H1 (cell line): ENCODE data around the gene RAB36. TPM values are rescaled to one million over a fixed set of nuclear protein-coding genes. Genes with fewer than 3 reads are reported as not detected.

Experiments
- CTCF ChIA-PET: fragments of 300-600 bp; sonication (Branson Sonifier 250); formaldehyde crosslinking; loops from one replicate; lab custom pipeline; 2021; ENCODE audit not compliant: partially characterized antibody; lab: Charles Lee
- POLR2A ChIA-PET: fragments of 300-600 bp; sonication (Branson Sonifier 250); formaldehyde crosslinking; loops from one replicate; lab custom pipeline; 2021; ENCODE audit warnings: inconsistent platforms; ENCODE audit not compliant: partially characterized antibody; lab: Charles Lee
- DNase-seq, 2 experiments: peaks; one replicate each; pipeline versions ENCODE4 v3.0.0 to v3.0.0-alpha.2; 2010 to 2022; ENCODE audit warnings: low spot score in 2 of 2, low read depth in 1 of 2, mixed read lengths in 1 of 2
- FAIRE-seq: peaks from 2 replicates; lab custom pipeline; 2011; peaks lifted over from hg19 to GRCh38; lab: Jason Lieb, UNC
- H2AFZ ChIP-seq: 2 replicates; pipeline ENCODE4 v1.8.1; 2012; ENCODE audit warnings: low read length, inconsistent platforms
- H2AK5ac ChIP-seq: 2 replicates; pipeline ENCODE4 v1.6.1; 2013; ENCODE audit warnings: low read depth, low read length
- H2BK120ac ChIP-seq: replicated peaks from 2 replicates; pipeline ENCODE3; 2013; ENCODE audit warnings: low read depth, low read length, inconsistent platforms
- H2BK12ac ChIP-seq: 2 replicates; pipeline ENCODE4 v1.6.1; 2013; ENCODE audit warnings: low read depth, low read length
- H2BK15ac ChIP-seq: 2 replicates; pipeline ENCODE4 v1.6.1; 2013; ENCODE audit warnings: low read length
- H2BK20ac ChIP-seq: 2 replicates; pipeline ENCODE4 v1.6.1; 2013; ENCODE audit warnings: low read length
- H2BK5ac ChIP-seq: 2 replicates; pipeline ENCODE4 v1.6.1; 2013; ENCODE audit warnings: low read depth, low read length
- H3K14ac ChIP-seq: 2 replicates; pipeline ENCODE4 v1.6.1; 2013; ENCODE audit warnings: inconsistent platforms; ENCODE audit not compliant: insufficient read length
- H3K18ac ChIP-seq: 2 replicates; pipeline ENCODE4 v1.6.1; 2013; ENCODE audit warnings: low read length; ENCODE audit errors: extremely low read depth
- H3K23ac ChIP-seq: 2 replicates; pipeline ENCODE4 v1.6.1; 2013; ENCODE audit warnings: inconsistent platforms; ENCODE audit not compliant: insufficient read length
- H3K23me2 ChIP-seq: 2 replicates; pipeline ENCODE4 v1.6.1; 2013; ENCODE audit warnings: low read depth, low read length
- H3K27ac ChIP-seq: 2 replicates; pipeline ENCODE4 v1.6.1; 2011; ENCODE audit warnings: low read depth, low read length, inconsistent platforms
- H3K27me3 ChIP-seq, 4 experiments: replicated peaks in 1 of 4; 1 replicate in 1 of 4; 2 replicates in 3 of 4; pipeline versions ENCODE4 v1.6.1 to v1.8.1; 2011 to 2013; ENCODE audit warnings: low read length in 3 of 4, mild to moderate bottlenecking in 3 of 4, inconsistent platforms in 2 of 4, mixed read lengths in 2 of 4, moderate library complexity in 1 of 4; ENCODE audit not compliant: control insufficient read depth in 3 of 4, insufficient read depth in 3 of 4; ENCODE audit errors: extremely low read depth in 1 of 4
- H3K36me3 ChIP-seq, 4 experiments: 2 replicates each; pipeline versions ENCODE4 v1.6.1 to v1.8.1; 2011 to 2013; ENCODE audit warnings: mild to moderate bottlenecking in 4 of 4, low read length in 3 of 4, moderate library complexity in 2 of 4, control low read depth in 1 of 4, inconsistent platforms in 1 of 4; ENCODE audit not compliant: insufficient read depth in 4 of 4, control insufficient read depth in 2 of 4
- H3K4ac ChIP-seq: replicated peaks from 2 replicates; pipeline ENCODE3; 2013; ENCODE audit warnings: low read length, low read depth, mixed read lengths, inconsistent platforms; ENCODE audit not compliant: insufficient read length
- H3K4me1 ChIP-seq, 4 experiments: replicated peaks in 1 of 4; 1 replicate in 1 of 4; 2 replicates in 3 of 4; pipeline versions ENCODE4 v1.6.1 to v1.8.1; 2011 to 2013; ENCODE audit warnings: low read length in 3 of 4, inconsistent platforms in 2 of 4, mixed read lengths in 1 of 4; ENCODE audit not compliant: insufficient read depth in 4 of 4, control insufficient read depth in 3 of 4
- H3K4me2 ChIP-seq, 2 experiments: 2 replicates each; pipeline versions ENCODE4 v1.6.1 to v1.8.1; 2011 to 2013; ENCODE audit warnings: low read depth in 2 of 2, low read length in 2 of 2, control low read depth in 1 of 2, inconsistent platforms in 1 of 2, mild to moderate bottlenecking in 1 of 2; ENCODE audit not compliant: insufficient read depth in 1 of 2
- H3K4me3 ChIP-seq, 4 experiments: fragments of 200-600, 300-600 bp in 1 of 4; sonication (generic), shearing (Covaris generic), sonication (Bioruptor Twin) in 1 of 4; 2 replicates each; pipeline versions ENCODE4 v1.5.1 to v1.8.1; 2011 to 2016; ENCODE audit warnings: low read length in 4 of 4, low read depth in 3 of 4, control low read depth in 2 of 4, inconsistent platforms in 2 of 4, mild to moderate bottlenecking in 2 of 4, mixed read lengths in 1 of 4, moderate library complexity in 1 of 4; ENCODE audit not compliant: insufficient read depth in 2 of 4; ENCODE audit errors: extremely low read depth in 1 of 4
- H3K56ac ChIP-seq: replicated peaks from 2 replicates; pipeline ENCODE3; 2013; ENCODE audit warnings: low read depth, mild to moderate bottlenecking, mixed read lengths, low read length, inconsistent platforms; ENCODE audit not compliant: insufficient read length
- H3K79me1 ChIP-seq: 2 replicates; pipeline ENCODE4 v1.6.1; 2013; ENCODE audit warnings: low read depth, low read length, control low read depth
- H3K79me2 ChIP-seq, 2 experiments: 2 replicates each; pipeline versions ENCODE4 v1.6.1 to v1.8.1; 2012 to 2013; ENCODE audit warnings: low read length in 2 of 2, mild to moderate bottlenecking in 2 of 2, inconsistent platforms in 1 of 2; ENCODE audit not compliant: insufficient read depth in 2 of 2, control insufficient read depth in 1 of 2
- H3K9ac ChIP-seq, 4 experiments: replicated peaks in 1 of 4; 1 replicate in 1 of 4; 2 replicates in 3 of 4; pipeline versions ENCODE4 v1.6.1 to v1.8.1; 2011 to 2013; ENCODE audit warnings: low read depth in 3 of 4, low read length in 3 of 4, control low read depth in 2 of 4, mild to moderate bottlenecking in 2 of 4, moderate library complexity in 2 of 4, inconsistent platforms in 1 of 4; ENCODE audit errors: extremely low read depth in 1 of 4
- H3K9me3 ChIP-seq, 2 experiments: 2 replicates each; pipeline versions ENCODE4 v1.6.1 to v1.8.1; 2012 to 2013; ENCODE audit warnings: mild to moderate bottlenecking in 2 of 2, moderate library complexity in 2 of 2, control low read depth in 1 of 2, inconsistent platforms in 1 of 2, low read depth in 1 of 2, low read length in 1 of 2, mixed read lengths in 1 of 2; ENCODE audit not compliant: insufficient read depth in 2 of 2
- H4K20me1 ChIP-seq, 2 experiments: replicated peaks in 1 of 2; 2 replicates each; pipeline versions ENCODE3 to v1.8.1; 2011 to 2013; ENCODE audit warnings: inconsistent platforms in 2 of 2, low read length in 2 of 2, mild to moderate bottlenecking in 1 of 2; ENCODE audit not compliant: insufficient read depth in 2 of 2, control insufficient read depth in 1 of 2
- H4K5ac ChIP-seq: 2 replicates; pipeline ENCODE4 v1.6.1; 2013; ENCODE audit warnings: low read length, low read depth, mixed read lengths, inconsistent platforms; ENCODE audit not compliant: insufficient read length
- H4K8ac ChIP-seq: 2 replicates; pipeline ENCODE4 v1.8.0; 2013; ENCODE audit warnings: mild to moderate bottlenecking, moderate library complexity, low read length, inconsistent platforms; ENCODE audit not compliant: insufficient read depth; ENCODE audit errors: extremely low read depth
- H4K91ac ChIP-seq: replicated peaks from 2 replicates; pipeline ENCODE3; 2013; ENCODE audit warnings: low read length, mixed read lengths, inconsistent platforms; ENCODE audit not compliant: insufficient read length
- ASH2L ChIP-seq: fragments of 200-600, 300-600 bp; sonication (generic); IDR thresholded peaks from one replicate; pipeline ENCODE4 v1.7.1; 2017; ENCODE audit warnings: low read length
- CBX5 ChIP-seq: fragments of 300-800, 300-1000 bp; sonication (generic); IDR thresholded peaks from 2 replicates; pipeline ENCODE4 v1.7.1; 2016; ENCODE audit warnings: antibody characterized with exemption, low read length, low read depth
- EGR1 ChIP-seq: IDR thresholded peaks from 2 replicates; pipeline ENCODE4 v1.6.1; 2011; ENCODE audit warnings: low read depth, low read length, borderline replicate concordance
- WGBS, 2 experiments: shearing (Covaris generic) in 1 of 2; methylation state at CpG; one replicate each; pipeline versions ENCODE4 v1.1.6 to v1.1.7; 2013 to 2015; ENCODE audit warnings: low lambda C conversion rate in 2 of 2, mixed read lengths in 2 of 2, inconsistent platforms in 1 of 2, low coverage in 1 of 2, missing lambda C conversion rate in 1 of 2; ENCODE audit not compliant: insufficient replicate concordance in 2 of 2, insufficient coverage in 1 of 2, insufficient read length in 1 of 2; ENCODE audit errors: extremely low coverage in 1 of 2, missing lambda C conversion rate in 1 of 2; 5-methylcytosine and 5-hydroxymethylcytosine counted together
- polyA plus RNA-seq, 7 experiments: library from polyadenylated mRNA; depleted of rRNA in 3 of 7; stranded (reverse) in 5 of 7; unstranded in 2 of 7; fragments of >200 nt in 5 of 7; fragments of 200-250 nt in 2 of 7; gene quantifications; 1 replicate in 5 of 7; 2 replicates in 1 of 7; 4 replicates in 1 of 7; pipeline versions ENCODE4 v1.2.1 to v1.2.3, GENCODE V29; 2011 to 2013; ENCODE audit warnings: missing spikeins in 2 of 7, mixed read lengths in 2 of 7
- total RNA-seq: library from RNA; stranded (reverse); fragmentation: NEBNext Ultra II Directional; extraction: Animal tissue kit (Norgen Biotek cat#: 25700); gene quantifications from 2 replicates; pipeline ENCODE4 v1.2.1, GENCODE V29; 2021
- TF ChIP-seq, protein P1 (sequence below): IDR thresholded peaks from 2 replicates; pipeline ENCODE4 v1.6.1; 2012; ENCODE audit warnings: inconsistent platforms

RAB36 gene
- total and polyA plus RNA-seq, 2 of the 8 experiments (the other 6 are each of a cell fraction or from before 2014, with no cell fraction given), result 1.0 to 1.5 TPM

DNA sequence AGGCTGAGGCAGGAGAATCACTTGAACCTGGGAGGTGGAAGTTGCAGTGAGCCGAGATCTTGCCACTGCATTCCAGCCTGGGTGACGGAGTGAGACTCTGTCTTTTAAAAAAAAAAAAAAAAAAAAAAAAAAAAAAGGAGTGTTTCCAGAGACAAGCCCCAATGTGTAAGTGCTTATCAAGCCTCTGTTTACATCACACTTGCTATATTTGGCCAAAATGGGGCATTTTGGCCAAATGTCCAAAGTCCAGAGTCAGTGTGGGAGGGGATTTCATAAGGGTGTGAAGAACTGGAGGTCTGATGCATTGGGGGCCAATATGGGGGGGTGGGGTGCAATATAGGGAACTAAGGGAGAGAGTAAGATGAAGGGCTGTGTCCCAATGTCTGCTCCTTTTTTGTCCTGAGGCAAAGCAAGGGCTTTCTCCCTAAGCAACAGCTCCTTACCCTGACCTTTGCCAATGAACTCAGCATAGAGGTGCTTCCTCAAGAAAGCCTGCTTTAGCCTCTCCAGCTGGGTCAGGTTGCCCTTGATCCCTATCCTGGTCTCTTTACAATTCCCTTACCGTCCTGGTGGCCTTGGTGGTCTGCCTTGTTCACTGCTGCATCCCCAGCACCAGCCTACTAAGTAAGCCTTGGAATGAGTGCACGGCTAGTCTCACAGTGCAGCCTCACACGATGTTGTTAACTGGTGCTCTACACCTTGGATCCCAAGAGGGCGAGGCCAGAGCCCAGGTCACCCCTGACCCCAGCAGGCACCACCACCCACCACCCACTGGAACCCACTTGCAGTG, 21.0 kb downstream of the RAB36 start:
- Histone ChIP-seq H4K5ac (no peak overlapping the region), H4K8ac (no peak overlapping the region), H3K9me3 (no peaks in the 10 kb centered on the region), H3K9ac (no peak overlapping the region; a peak in 1 of 7 replicates), H3K14ac (no peak overlapping the region), H2BK120ac (no peak overlapping the region), H3K79me2 (no peaks in the 10 kb centered on the region), H3K23ac (no peak overlapping the region), H3K4me1 (peaks cover 0 to 8% (median 7%) of the 10 kb centered on the region in 4 experiments; a peak in 5 of 7 replicates), H3K27me3 (no peaks in the 10 kb centered on the region), H3K4me3 (no peak overlapping the region), H3K79me1 (no peaks in the 10 kb centered on the region), H2BK5ac (no peak overlapping the region), H3K4ac (no peak overlapping the region), H3K56ac (no peak overlapping the region), H2AFZ (no peak overlapping the region), H2BK12ac (peak overlapping the region; percentile 27; the same call in 1 of the 2 replicates), H2AK5ac (no peak overlapping the region), H3K27ac (no peak overlapping the region), H3K4me2 (no peak overlapping the region), H3K18ac (no peak overlapping the region), H4K20me1 (peaks cover 0 to 1% of the 10 kb centered on the region in 2 experiments), H3K36me3 (no peaks in the 10 kb centered on the region), H3K23me2 (0 out of 2 replicates have a peak, but pooled peaks cover 2% of the 10 kb centered on the region), H2BK20ac (0 out of 2 replicates have a peak overlapping the region, but pooled peaks have one; percentile 48), H4K91ac (no peak overlapping the region), H2BK15ac (no peak overlapping the region)
- 90% methylated on average over 4 of the region's 6 CpGs; no CpG with 5 or more reads in 1 of the 2 experiments for WGBS, 2 experiments
- DNase-seq, result no peak
- TF ChIP-seq, protein P1, sequence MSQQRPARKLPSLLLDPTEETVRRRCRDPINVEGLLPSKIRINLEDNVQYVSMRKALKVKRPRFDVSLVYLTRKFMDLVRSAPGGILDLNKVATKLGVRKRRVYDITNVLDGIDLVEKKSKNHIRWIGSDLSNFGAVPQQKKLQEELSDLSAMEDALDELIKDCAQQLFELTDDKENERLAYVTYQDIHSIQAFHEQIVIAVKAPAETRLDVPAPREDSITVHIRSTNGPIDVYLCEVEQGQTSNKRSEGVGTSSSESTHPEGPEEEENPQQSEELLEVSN, result no peak
- TF ChIP-seq ASH2L (no peak), CBX5 (no peak), EGR1 (no peak)
- ChIA-PET CTCF (interaction anchor here (0.9 to 4.6 kb wide), 5 partner anchors 10 to 116 kb away, joined by 3 to 21 read pairs (median 4); no protein-coding TSS in a partner anchor), POLR2A (interaction anchor here (0.6 kb wide), 1 partner anchor 78 kb away, joined by 3 read pairs; no protein-coding TSS in a partner anchor)
- FAIRE-seq, result no peak
